COLO668 (cell line): ENCODE measurements around the gene GRB14.
"Not testable (repeated sequence)": the region's sequence is repeated elsewhere in the genome, so short reads cannot be mapped to it uniquely, and the experiment has no call there.

ENCODE experiments used
- DNase-seq: peaks from one replicate; lab custom pipeline; 2025; ENCODE audit not compliant: unreplicated experiment; lab: John Stamatoyannopoulos, UW

GRB14 gene

DNA sequence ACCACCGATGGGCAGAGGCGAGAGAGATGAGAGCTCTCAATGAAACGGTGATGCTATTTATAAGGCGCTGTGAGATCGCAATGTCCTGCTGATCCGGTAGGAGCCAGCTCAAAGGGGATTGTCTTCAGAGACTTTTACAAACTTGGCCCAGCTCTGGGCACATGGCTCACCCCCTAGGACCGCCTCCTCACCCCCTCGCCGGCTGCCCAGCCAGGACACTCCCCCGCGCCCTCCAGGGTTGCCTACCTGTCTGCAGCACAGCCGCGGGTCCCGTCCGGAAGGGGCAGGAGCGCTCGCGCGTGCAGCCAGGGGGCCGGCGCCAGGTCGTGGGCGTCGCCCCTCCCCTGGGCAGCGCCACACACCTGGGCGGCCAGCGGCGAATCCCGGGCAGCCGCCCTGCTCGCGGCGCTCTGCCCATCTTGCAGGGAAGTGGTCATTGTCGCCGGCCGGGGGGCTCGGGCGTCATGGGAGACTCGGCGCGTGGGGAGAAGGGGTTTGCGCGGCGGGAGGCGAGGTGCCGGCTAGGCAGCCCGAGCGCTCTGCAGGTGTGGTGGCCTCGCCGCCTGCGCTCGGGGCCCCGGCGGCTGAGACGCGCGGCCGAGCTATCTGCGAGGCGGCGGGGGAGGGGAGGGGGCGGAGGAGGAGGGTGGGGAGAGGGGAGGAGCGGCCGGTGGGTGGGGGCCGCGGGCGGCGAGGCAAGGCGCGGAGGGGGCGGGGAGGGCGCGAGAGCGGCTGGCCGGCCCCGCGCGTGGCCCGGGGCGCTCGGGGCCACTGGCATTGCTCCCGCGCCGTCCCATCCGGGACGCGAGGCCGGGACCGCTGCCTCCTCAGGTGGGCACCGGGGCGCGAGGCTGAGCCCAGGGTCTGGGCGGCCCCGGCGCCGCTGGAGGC lies at the start of gene GRB14:
Gene GRB14, minus strand, starts transcription at position 610 of the 891 bp plus-strand sequence. Its CDS starts 173 bp downstream, at position 437.
- peak; percentile 79 for DNase-seq

DNA sequence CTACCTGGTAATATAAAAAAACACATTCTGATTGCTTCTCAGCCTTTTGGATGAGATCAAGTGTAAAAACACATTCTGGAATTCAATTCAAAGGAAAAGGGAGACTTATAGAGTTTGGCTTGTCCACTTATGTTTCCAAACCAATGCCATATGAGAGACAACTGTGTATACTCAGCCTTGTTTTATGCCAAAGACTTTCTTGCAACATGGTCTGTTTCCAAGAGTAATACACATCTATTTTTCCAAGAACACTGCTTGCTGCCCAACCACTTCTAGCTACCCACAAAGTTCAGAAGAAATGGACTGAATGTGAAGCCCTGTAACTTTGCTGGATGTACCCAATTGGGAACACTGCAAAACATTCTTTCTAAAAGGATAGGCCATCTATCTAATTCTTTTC lies 48.0 kb upstream of the GRB14 start:
- DNase-seq: no peak

DNA sequence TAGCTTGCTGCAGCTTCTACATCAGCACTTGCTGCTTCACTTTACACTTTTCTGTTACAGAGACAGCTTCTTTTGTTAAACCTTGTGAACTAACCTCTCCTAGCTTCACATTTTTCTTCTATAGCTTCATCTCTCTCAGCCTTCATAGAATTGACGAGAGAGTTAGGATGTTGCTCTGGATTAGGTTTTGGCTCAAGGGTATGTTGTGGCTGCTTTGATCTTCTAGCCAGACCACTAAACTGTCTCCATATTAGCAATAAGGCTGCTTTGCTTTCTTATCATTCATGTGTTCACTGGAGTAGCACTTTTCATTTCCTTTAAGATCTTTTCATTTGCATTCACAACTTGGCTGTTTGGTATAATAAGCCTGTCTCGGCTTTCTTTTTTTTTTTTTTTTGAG lies 46.3 kb upstream of the GRB14 start:
- DNase-seq: no peak

DNA sequence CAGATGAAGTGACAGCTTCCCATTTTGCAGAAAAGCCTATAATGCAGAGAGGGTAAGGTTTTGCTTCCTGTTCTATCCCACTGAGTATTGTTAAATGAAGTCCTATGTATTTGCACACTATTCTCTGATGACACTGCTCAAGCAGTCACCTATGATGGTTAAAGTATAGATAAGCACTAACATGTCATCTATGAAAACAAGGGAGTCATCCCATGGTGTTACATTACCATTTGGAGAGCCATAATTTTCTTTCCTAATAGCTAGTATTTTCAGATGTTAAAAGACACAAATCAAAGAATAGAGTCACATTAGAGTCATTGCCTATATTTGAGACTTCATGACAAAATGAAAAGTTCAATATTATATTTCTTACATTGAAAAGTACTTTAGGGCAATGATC lies 42.8 kb upstream of the GRB14 start:
- no peak for DNase-seq

DNA sequence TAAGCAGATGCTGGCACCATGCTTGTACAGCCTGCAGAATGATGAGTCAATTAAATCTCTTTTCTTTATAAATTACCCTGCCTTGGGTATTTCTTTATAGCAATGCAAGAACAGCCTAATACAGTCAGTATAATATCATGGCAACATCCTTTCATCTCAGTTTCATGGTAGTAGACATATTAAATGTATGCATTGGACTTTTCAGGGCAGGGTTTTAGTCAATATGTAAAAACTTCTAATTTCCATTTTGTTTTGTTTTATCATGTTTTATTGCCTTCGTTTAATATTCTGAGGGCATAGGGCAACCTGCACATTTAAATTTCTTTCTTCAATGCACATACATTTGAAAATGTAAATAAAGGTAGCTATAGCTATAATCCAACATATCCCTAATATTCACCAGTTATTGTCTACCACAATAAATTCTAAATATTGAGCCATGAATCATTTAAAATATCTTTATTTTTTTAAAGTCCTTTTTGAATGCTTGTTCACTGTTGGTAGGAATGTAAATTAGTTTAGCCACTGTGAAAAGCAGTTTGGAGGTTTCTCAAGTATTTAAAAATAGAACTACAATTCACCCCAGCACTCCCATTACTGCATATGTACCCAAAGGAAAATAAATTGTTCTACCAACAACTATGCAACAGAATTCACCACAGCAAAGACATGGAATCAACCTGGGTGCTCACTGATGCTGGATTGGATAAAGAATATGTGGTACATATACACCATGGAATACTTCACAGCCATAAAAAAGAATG lies 41.8 kb upstream of the GRB14 start:
- DNase-seq: no peak

DNA sequence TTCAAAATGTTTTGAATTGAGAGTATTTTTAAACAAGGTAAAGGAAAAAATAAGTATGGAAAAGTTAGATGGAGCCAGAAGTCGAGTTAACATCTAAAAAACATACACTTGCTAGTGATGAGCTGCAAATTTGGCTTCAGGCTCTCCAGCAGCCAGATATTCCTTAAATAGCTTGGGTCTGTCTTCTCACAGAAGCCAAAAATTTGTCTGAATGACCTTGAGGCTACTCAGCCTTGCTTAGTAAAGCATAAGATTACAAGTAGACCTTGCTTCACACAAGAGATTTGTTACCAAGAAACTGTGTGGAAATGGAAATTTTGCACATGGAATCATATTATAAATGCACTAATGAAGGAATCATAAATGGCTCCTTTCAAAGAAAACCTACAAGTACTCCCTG lies 40.8 kb upstream of the GRB14 start:
- DNase-seq: no peak

DNA sequence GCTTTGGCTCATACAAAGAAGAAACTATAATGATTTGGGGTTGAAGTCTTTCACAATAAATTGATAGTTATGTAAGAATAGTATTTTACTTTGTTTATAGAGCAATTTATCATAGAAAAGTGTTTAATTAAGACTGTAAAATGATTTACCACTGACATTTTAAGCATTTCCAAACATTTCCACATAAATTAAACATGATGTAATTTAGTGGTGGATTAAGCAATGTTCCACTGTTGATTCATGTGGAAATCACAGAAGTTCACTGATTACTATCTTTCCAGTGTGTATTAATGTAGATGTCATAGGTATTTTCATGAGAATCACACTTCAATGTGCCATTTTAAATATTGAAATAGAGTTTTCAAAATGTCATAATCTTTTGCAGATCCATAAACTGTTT lies 40.1 kb upstream of the GRB14 start:
- no peak for DNase-seq

DNA sequence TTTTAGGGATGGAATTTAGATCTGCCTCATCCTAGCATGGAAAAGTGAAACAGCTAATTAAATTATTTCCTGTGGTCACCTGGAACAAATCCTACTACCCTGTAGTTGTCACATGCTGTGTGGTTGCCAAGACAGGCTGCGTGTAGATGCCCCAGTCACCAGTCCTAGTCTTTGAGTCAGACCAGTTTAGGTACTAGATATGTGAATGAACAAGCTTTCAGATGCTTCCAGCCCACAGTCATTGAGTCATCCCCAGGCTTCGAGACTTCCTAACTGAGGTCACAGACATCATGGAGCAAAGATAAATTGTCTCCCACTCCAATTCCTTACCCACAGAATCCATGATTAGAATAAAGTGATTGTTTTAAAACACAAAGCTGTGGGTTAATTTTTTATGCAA lies 35.8 kb upstream of the GRB14 start:
- no peak for DNase-seq

DNA sequence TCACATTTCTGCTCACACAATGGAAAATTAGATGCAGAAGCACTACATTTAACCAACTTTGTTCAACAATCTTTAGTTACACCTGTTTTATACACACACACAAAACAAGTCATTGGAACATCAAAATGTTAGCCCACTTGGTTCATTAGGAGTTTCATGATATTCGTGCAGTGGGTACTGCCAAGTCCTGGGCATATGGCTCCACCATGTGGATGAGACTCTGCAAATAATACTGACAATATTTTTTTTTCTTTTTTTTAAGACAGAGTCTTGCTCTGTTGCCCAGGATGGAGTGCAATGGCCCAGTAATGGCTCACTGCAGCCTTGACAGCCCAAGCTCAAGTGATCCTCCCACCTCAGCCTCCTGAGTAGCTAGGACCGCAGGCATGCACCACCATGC lies 34.5 kb upstream of the GRB14 start:
- no peak for DNase-seq

DNA sequence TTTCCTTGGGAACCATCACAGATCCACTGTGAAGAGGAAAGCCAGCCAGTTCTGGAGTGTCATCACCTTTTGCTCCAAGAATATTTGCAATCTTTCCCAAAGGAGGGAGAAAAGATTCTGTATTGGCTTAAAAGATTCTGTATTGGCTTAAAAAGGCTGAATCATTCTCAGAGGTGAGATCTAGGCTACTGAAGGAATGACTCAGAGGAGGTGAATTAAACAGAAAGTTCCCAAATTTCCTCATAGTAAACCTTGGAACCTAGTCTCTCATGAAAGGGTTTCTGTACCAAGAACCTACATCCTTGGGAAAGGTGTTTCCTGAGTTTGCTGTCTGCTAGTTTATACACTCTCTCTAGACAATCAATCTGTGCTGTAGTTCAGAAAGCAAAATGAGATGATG lies 34.1 kb upstream of the GRB14 start:
- DNase-seq: no peak

DNA sequence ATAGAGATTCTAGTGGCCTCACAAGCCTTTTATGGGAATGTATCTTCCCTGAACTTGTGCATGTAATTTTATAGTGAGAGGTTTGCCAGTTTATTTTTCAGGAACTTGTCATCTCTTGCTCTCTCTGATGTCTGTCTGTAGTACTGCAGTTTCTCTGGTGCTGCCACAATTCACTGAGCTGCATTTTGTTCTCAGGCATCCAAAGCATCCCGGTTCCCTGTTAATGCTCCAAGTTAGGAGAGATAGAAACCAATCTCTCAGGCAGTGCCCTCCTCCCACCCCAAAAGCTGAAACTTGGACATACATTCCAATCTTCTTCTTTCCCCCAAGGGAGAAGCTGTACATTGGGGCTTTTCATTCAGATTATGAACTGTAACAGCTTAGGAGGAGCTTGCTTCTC lies 30.1 kb upstream of the GRB14 start:
- DNase-seq: no peak

DNA sequence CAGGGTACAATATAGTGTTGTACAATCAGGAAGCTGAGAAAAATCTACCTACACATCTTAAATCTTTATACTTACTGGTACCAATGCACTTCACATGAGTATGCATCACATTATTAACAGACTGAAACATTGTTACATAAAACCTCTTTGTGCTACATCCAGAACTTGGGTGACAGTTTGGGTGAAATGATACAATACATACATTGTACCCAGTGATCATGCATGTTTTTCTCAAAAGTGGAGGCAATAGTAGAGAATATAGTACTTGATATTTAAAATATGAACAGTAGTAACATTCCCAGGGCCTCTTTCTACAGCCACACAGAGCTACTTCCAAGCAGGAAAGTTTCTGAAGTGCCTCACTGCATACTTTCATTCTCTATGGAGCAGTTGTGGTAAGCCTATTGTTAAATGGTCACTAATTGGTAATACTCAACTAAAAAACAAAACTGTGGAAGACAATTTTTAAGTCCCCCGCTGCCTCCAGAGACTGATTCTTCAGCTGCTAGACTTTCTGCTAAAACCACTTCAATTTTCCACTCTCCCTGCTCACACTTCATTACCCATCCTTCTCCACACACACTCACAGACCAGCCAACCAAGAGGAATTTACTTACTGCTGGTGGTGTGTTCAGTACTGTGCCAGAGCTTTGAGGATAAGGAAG lies 22.9 kb upstream of the GRB14 start:
- no peak for DNase-seq

DNA sequence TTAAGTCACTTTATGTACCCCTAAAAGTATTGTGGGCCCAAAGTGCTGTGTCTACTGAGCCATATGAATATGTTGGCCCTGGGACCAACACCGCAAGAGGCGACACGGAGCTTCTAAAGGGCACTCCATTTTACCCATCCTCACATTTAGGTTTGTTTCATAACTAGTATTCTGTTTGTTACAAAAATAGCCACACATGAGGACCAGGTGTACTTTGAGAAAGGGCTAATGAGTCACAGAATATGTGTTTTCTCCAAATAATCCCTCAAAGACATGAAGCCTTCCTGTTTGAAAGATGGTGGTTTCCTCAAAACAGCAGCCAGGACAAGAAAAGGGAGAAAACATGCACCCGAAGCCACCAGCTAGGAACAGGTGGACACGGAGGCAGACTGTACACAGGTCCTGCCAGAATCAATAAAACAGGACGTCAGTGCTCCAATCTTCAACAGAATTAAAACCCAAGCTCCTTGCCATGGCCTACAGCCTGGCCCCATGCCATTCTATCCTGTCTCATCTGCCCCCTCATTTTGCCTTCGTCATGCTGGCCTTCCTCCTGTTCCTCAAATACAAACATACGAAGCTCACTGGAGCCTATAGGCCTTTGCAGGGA lies 21.8 kb upstream of the GRB14 start:
- DNase-seq: no peak

DNA sequence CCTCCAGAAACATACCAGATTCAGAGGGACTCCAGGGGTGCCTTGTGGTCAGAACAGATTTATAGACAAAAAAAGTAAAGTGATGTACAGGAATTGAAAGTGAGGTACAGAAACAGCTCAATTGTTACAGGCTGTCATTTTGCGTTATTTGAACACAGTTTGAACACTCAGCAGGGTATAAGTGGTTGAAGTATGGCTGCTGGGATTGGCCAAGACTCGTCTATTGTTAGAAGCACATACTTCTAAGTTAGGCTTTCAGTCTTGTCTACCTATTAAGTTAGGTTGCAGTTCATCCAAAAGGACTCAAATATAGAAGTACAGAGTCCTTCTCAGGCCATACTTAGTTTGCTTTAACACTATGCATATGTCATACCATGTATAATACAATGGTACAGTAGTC lies 21.0 kb upstream of the GRB14 start:
- no peak for DNase-seq

DNA sequence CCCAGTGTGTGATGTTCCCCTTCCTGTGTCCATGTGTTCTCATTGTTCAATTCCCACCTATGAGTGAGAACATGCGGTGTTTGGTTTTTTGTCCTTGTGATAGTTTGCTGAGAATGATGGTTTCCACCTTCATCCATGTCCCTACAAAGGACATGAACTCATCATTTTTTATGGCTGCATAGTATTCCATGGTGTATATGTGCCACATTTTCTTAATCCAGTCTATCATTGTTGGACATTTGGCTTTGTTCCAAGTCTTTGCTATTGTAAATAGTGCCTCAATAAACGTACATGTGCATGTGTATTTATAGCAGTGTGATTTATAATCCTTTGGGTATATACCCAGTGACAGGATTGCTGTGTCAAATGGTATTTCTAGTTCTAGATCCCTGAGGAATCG lies 7.0 kb upstream of the GRB14 start:
- DNase-seq: not testable (repeated sequence)

DNA sequence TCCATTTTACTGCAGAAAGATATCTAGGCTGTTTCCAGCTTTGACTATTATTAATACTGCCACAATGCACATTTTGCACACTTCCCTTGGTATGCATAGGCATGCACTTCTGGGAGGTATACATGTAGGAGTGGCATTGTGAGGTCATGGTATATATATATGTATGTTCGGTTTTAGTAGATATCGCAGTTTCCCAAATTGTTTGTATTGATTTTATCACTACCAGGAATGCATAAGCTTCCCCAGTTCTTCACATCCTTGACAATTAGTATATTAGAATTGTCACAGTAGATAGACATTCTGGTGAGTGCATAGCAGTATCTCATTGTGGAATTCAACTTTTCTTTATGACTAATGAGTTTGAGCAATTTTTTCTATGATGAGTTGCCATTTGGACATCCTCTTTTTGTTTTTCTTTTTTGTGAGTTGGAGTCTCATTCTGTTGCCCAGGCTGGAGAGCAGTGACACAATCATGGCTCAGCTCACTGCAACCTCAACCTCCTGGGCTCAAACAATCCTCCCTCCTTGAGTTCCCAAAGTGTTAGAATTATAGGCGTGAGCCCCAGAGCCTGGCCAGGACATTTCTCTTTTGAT lies 4.2 kb upstream of the GRB14 start:
- DNase-seq: no peak

DNA sequence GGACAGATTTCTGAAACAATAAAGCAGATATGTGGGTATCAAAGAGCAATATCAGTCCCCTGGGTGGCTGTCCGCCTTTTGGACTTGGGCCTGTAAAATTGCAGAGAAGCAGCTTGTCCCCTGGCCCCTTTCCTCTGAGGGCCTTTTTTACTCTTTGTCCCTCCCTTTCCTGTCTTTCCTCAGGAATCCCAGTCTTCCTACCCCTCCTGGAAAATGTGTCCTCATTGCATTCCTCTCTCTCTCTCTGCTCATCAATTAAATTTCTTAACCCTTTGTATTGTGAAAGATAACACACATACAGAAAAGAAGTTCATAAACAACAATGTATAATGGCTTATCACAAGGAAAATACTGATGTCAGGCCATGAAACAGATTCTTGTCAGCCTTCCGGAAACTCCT lies 3.0 kb upstream of the GRB14 start:
- no peak for DNase-seq

DNA sequence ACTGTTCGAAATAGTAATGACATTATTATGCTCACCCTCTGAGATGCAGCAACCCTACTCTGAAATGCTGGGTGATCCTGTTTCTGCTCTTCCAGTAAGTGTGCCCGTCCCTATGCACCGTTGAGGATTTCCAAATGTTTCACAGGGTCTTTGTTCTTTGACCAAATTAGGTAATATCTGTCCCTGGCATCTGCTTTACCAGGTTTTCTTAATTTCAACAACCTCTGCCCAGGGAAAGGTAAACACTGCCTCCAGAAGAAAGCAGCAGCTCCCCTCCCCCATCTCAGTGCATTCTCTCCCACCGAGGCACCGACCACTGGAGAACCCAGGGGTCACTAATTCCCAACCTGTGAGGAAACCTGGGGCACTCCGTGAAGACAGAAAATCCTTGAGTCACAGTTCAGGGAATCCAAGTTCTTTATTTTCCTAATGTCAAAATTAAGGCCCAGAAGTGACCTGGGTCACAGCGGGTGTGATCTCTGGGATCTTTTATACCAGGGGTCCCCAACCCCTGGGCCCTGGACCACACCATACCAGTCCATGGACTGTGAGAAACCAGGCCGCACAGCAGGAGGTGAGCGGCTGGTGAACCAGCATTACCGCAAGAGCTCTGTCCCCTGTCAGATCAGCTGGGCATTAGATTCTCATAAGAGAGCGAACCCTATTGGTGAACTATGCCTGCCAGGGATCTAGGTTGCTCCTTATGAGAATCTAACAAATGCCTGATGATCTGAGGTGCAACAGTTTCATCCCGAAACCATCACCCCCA lies 1.2 kb upstream of the GRB14 start:
- DNase-seq: no peak

DNA sequence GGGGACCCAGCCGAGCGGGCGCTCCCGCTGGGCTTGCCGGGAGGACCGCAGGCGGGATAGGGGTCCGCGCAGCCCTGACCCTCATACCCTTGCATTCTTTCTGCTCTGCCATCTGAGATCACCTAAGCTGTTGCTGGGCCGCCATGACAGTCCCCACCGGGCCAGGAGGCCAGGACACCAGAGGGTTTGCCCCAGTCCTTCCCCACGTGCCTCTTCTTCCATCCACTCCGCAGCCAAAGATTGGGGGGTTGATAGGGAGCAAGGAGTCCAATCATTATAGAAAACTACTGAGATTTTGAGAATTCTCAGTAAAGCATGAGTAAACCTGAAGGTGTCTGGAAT lies 453 bp upstream of the GRB14 start:
- no peak for DNase-seq

DNA sequence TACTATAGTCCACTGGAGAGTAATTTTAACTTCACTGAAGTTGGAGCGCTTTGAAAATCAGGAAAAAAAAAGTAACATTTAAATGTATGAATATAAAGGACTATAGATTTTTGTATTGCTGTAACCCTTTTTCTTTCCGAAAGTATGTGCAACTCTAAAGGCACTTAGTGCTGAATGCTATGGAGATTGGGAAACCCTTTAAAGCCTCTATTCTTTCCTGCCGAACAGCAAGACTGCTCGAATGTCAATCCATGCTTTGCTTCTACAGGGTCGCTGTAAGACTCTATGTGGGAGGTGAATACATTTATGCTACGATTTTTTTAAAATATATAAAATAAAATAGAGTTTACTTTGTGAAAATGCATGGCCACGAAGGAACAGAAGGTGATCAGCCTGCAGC lies 825 bp downstream of the GRB14 start:
- DNase-seq: no peak
